ENCODE measurements around the gene MUC4. TPM values are rescaled to one million over a fixed set of nuclear protein-coding genes. Genes with fewer than 3 reads are reported as not detected.

Gene MUC4
- total and polyA plus RNA-seq, 9 of the 15 experiments (the other 6 are each of a cell fraction or from before 2014, with no cell fraction given) = under 0.01 to 0.21 (median 0.10) TPM; not detected in 4

GRCh38 chr3:195698325-195698646 is 113.4 kb downstream of the MUC4 start:
- ChIA-PET CTCF (ENCODE audit: low intra/inter-chr PET ratio) (interaction anchor here (0.5 kb wide), 1 partner anchor 48 kb away, joined by 4 read pairs; no protein-coding TSS in a partner anchor), POLR2A (interaction anchor here (0.6 to 3.7 kb wide), 3 partner anchors 10 to 310 kb away, joined by 4 to 23 read pairs (median 4); no protein-coding TSS in a partner anchor)
- Histone ChIP-seq H3K9ac (ENCODE audit: insufficient read depth in 1 of 2, low read depth in 2 of 2, low read length in 2 of 2) (peak overlapping the region in 1 of 2 experiments; percentile 19; a peak in 1 of 4 replicates), H3K27me3 (ENCODE audit: control insufficient read depth in 2 of 2, insufficient read depth in 2 of 2, low read length in 2 of 2) (no peaks in the 10 kb centered on the region), H3K4me2 (ENCODE audit: insufficient read depth, low read length) (peak overlapping the region; percentile 47; the same call in 1 of the 2 replicates), H3K4me1 (replicated peaks in 1 of 2; ENCODE audit: control insufficient read depth in 2 of 2, insufficient read depth in 2 of 2, low read length in 2 of 2) (peaks cover 7 to 16% of the 10 kb centered on the region in 2 experiments; a peak in 3 of 5 replicates), H4K20me1 (replicated peaks; ENCODE audit: control insufficient read depth, insufficient read depth, low read length) (no peaks in the 10 kb centered on the region), H3K4me3 (no peak overlapping the region), H3K9me1 (ENCODE audit: control insufficient read depth, insufficient read depth, low read length) (no peaks in the 10 kb centered on the region), H3K27ac (ENCODE audit: extremely low read depth, low read depth, low read length) (peak overlapping the region; percentile 64; the same call in 2 of the 3 replicates), H3K79me2 (ENCODE audit: control insufficient read depth, insufficient read depth, low read length) (no peaks in the 10 kb centered on the region), H2AFZ (ENCODE audit: low read depth, low read length) (no peak overlapping the region), H3K36me3 (ENCODE audit: control insufficient read depth, insufficient read depth, low read length) (peaks cover 48% of the 10 kb centered on the region), H3K9me3 (replicated peaks; ENCODE audit: control insufficient read depth, insufficient read depth, low read depth, low read length) (no peaks in the 10 kb centered on the region)
- intact Hi-C loops (cut with micrococcal nuclease) = no loop called here
- DNase-seq (ENCODE audit: extremely low read depth in 1 of 4, low spot score in 3 of 4) (no peak), FAIRE-seq (no peak), ATAC-seq (no peak; the same call in 2 of the 3 replicates)
- BruUV-seq (replicated peaks) = no TSS peak
- 84% methylated on average over 4 of the region's 4 CpGs for WGBS (ENCODE audit: insufficient coverage, low coverage, missing lambda C conversion rate)
- in situ Hi-C loops (cut with MboI) = no loop called here
- TF ChIP-seq CHD1 (IDR thresholded peaks at IDR 0.05; ENCODE audit: low read length) (peak; percentile 14), U2AF2 (optimal IDR thresholded peaks at IDR 0.05; ENCODE audit: low read depth, low read length) (no peak), SIN3A (IDR thresholded peaks at IDR 0.05; ENCODE audit: borderline replicate concordance in 2 of 2, control insufficient read depth in 1 of 2, low read depth in 2 of 2, low read length in 2 of 2) (no peak), NR4A1 (CRISPR knock-in tag; IDR thresholded peaks at IDR 0.05) (no peak), NR4A1 (tag; IDR thresholded peaks at IDR 0.05) (0 out of 2 replicates have a peak, but pooled peaks have one; percentile 63), POLR2AphosphoS2 (IDR thresholded peaks at IDR 0.05; ENCODE audit: low read length) (peak; percentile 71; the same call in 1 of the 2 replicates)
- TF ChIP-seq, protein P1, sequence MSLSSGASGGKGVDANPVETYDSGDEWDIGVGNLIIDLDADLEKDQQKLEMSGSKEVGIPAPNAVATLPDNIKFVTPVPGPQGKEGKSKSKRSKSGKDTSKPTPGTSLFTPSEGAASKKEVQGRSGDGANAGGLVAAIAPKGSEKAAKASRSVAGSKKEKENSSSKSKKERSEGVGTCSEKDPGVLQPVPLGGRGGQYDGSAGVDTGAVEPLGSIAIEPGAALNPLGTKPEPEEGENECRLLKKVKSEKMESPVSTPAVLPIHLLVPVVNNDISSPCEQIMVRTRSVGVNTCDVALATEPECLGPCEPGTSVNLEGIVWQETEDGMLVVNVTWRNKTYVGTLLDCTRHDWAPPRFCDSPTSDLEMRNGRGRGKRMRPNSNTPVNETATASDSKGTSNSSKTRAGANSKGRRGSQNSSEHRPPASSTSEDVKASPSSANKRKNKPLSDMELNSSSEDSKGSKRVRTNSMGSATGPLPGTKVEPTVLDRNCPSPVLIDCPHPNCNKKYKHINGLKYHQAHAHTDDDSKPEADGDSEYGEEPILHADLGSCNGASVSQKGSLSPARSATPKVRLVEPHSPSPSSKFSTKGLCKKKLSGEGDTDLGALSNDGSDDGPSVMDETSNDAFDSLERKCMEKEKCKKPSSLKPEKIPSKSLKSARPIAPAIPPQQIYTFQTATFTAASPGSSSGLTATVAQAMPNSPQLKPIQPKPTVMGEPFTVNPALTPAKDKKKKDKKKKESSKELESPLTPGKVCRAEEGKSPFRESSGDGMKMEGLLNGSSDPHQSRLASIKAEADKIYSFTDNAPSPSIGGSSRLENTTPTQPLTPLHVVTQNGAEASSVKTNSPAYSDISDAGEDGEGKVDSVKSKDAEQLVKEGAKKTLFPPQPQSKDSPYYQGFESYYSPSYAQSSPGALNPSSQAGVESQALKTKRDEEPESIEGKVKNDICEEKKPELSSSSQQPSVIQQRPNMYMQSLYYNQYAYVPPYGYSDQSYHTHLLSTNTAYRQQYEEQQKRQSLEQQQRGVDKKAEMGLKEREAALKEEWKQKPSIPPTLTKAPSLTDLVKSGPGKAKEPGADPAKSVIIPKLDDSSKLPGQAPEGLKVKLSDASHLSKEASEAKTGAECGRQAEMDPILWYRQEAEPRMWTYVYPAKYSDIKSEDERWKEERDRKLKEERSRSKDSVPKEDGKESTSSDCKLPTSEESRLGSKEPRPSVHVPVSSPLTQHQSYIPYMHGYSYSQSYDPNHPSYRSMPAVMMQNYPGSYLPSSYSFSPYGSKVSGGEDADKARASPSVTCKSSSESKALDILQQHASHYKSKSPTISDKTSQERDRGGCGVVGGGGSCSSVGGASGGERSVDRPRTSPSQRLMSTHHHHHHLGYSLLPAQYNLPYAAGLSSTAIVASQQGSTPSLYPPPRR (CRISPR knock-in tag; IDR thresholded peaks at IDR 0.05; ENCODE audit: borderline replicate concordance) = no peak
- TF ChIP-seq, protein P2, sequence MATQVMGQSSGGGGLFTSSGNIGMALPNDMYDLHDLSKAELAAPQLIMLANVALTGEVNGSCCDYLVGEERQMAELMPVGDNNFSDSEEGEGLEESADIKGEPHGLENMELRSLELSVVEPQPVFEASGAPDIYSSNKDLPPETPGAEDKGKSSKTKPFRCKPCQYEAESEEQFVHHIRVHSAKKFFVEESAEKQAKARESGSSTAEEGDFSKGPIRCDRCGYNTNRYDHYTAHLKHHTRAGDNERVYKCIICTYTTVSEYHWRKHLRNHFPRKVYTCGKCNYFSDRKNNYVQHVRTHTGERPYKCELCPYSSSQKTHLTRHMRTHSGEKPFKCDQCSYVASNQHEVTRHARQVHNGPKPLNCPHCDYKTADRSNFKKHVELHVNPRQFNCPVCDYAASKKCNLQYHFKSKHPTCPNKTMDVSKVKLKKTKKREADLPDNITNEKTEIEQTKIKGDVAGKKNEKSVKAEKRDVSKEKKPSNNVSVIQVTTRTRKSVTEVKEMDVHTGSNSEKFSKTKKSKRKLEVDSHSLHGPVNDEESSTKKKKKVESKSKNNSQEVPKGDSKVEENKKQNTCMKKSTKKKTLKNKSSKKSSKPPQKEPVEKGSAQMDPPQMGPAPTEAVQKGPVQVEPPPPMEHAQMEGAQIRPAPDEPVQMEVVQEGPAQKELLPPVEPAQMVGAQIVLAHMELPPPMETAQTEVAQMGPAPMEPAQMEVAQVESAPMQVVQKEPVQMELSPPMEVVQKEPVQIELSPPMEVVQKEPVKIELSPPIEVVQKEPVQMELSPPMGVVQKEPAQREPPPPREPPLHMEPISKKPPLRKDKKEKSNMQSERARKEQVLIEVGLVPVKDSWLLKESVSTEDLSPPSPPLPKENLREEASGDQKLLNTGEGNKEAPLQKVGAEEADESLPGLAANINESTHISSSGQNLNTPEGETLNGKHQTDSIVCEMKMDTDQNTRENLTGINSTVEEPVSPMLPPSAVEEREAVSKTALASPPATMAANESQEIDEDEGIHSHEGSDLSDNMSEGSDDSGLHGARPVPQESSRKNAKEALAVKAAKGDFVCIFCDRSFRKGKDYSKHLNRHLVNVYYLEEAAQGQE (IDR thresholded peaks at IDR 0.05; ENCODE audit: borderline replicate concordance) = no peak
- TF ChIP-seq, protein P2 (CRISPR knock-in tag; IDR thresholded peaks at IDR 0.05; ENCODE audit: low read depth) = no peak

Measured in K562 (cell line).